Kidney (tissue), 14 donors: ENCODE data around the gene B3GNT7. TPM values are rescaled to one million over a fixed set of nuclear protein-coding genes. Genes with fewer than 3 reads are reported as not detected.

Experiments used
- DNase-seq, 5 donors: peaks; one replicate each; pipeline ENCODE4 v3.0.0-alpha.2; 2013 to 2020
- FAIRE-seq: peaks from 2 replicates; lab custom pipeline; 2012; peaks lifted over from hg19 to GRCh38; lab: Jason Lieb, UNC
- H3K27ac ChIP-seq, 2 donors: one replicate each; pipeline ENCODE4 v1.7.0; 2013; ENCODE audit warnings: low read depth in 2 of 2, low read length in 2 of 2, inconsistent platforms in 1 of 2
- H3K27me3 ChIP-seq: one replicate; pipeline ENCODE4 v1.7.1; 2013; ENCODE audit warnings: low read length, inconsistent platforms; ENCODE audit not compliant: control insufficient read depth, insufficient read depth
- H3K36me3 ChIP-seq, 3 donors: one replicate each; pipeline versions ENCODE4 v1.7.0 to v1.7.1; 2013; ENCODE audit warnings: low read length in 3 of 3, control low read depth in 1 of 3, inconsistent platforms in 1 of 3; ENCODE audit not compliant: insufficient read depth in 3 of 3, control insufficient read depth in 2 of 3
- H3K4me1 ChIP-seq, 3 donors: one replicate each; pipeline versions ENCODE4 v1.7.0 to v1.7.1; 2013; ENCODE audit warnings: low read length in 3 of 3, inconsistent platforms in 1 of 3, low read depth in 1 of 3; ENCODE audit not compliant: control insufficient read depth in 2 of 3, insufficient read depth in 2 of 3
- H3K4me3 ChIP-seq, 3 donors: one replicate each; pipeline versions ENCODE4 v1.7.0 to v1.8.1; 2013; ENCODE audit warnings: low read length in 3 of 3, control low read depth in 1 of 3, inconsistent platforms in 1 of 3
- H3K9ac ChIP-seq, 3 donors: one replicate each; pipeline versions ENCODE4 v1.7.0 to v1.7.1; 2013; ENCODE audit warnings: low read length in 3 of 3, control low read depth in 1 of 3, inconsistent platforms in 1 of 3
- H3K9me3 ChIP-seq, 3 donors: one replicate each; pipeline versions ENCODE4 v1.7.0 to v1.7.1; 2013; ENCODE audit warnings: low read length in 3 of 3, control low read depth in 1 of 3, inconsistent platforms in 1 of 3; ENCODE audit not compliant: control insufficient read depth in 2 of 3, insufficient read depth in 1 of 3
- CTCF ChIP-seq: IDR thresholded peaks from 3 replicates; pipeline ENCODE4 v1.5.1; 2012; ENCODE audit warnings: mild to moderate bottlenecking, moderate library complexity, borderline replicate concordance; ENCODE audit not compliant: insufficient read depth; ENCODE audit errors: extremely low read depth
- intact Hi-C: fragments of 100-400 bp; cut with DNase I; formaldehyde crosslinking; loops from one replicate; pipeline ENCODE4 v1.11.1; 2022
- polyA plus RNA-seq: library from polyadenylated mRNA; stranded (reverse); fragments of 350-450 nt; fragmentation: Illumina TruSeq; extraction: RNeasy Lipid Tissue Mini Kit (QIAGEN cat#74804); gene quantifications from one replicate; pipeline ENCODE4 v1.2.3, GENCODE V29; 2014; ENCODE audit warnings: low read depth, low replicate concordance; ENCODE audit not compliant: insufficient read depth
- total RNA-seq: library from RNA; stranded (reverse); fragmentation: NEBNext Ultra II Directional; extraction: Animal tissue kit (Norgen Biotek cat#: 25700); gene quantifications from one replicate; pipeline ENCODE4 v1.2.1, GENCODE V29; 2021
- donor health status: control.
- donor health status: control.
- donor health status: control.
- donor health status: control.
- donor health status: control.
- donor health status: DM: yes; HTN: yes; CAD: no.
- donor health status: Normal renal cell carcinoma (clear cell type).

Gene B3GNT7
- total and polyA plus RNA-seq, 2 donors from 2014 or later = 2.4 to 9.3 TPM

GRCh38 chr2:231393149-231394131 lies 2.1 kb upstream of the B3GNT7 start:
- Histone ChIP-seq H3K36me3 (no peaks in the 10 kb centered on the region), H3K9me3 (no peaks in the 10 kb centered on the region), H3K9ac (no peak overlapping the region), H3K4me1 (peaks cover 0 to 2% (median 0%) of the 10 kb centered on the region in 3 donors), H3K27ac (no peak overlapping the region), H3K27me3 (no peaks in the 10 kb centered on the region), H3K4me3 (no peak overlapping the region)
- FAIRE-seq (no peak), DNase-seq (peak in 1 of 5 donors; percentile 74)
- TF ChIP-seq CTCF = no peak
- intact Hi-C loops = no loop called here

- H3K27me3 ChIP-seq = no peaks in the 10 kb centered on the region
- H3K4me3 ChIP-seq = no peak overlapping the region
- H3K36me3 ChIP-seq = no peaks in the 10 kb centered on the region
- no peak for TF ChIP-seq CTCF
- DNase-seq = peak in 2 of 5 donors; percentile 45 to 55
- H3K9me3 ChIP-seq = no peaks in the 10 kb centered on the region
- H3K4me1 ChIP-seq = peaks cover 0 to 2% (median 0%) of the 10 kb centered on the region in 3 donors
- intact Hi-C loops = no loop called here
- no peak overlapping the region for H3K9ac ChIP-seq
- FAIRE-seq = no peak
- no peak overlapping the region for H3K27ac ChIP-seq
Observed at GRCh38 chr2:231394211-231395141, 1.0 kb upstream of the B3GNT7 start.

DNA sequence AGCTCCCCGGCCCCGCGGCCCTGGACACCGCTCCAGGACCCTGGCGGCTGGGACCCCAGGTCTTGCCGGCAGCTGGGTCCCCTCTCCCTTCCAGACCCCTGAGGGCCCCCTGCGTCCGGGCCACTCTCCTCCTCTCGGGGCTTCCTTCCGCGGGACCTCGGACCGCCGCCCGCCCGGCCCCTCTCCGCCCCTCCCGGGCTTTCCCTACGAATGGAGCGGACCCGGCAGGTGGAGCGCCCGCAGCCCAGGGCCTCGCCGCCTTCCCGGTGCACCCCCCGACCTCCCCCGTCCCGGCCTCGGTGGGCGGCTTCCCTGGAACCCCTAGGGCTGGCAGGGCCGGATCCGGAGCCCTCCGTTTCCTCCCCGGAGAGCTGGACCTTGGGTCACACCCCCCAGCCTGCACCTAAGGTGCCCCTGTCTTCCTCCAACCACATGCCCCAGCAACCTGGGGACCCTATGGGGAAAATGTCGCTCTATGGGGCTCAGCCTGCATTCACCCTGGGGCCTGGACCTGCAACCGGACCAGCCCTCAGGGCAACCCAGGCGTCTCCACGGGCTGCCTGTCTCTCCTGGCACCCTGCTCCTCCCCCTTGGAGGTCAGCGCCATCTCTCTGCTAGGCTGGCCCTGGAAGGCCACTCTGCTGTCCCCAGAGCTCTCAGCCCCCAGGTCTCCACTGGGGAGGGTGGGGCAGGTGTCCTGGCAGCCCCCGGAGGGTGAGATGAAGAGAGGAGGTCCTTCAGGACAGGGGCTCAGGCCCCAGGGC lies 730 bp downstream of the B3GNT7 start:
- intact Hi-C loops = no loop called here
- H3K9ac ChIP-seq = no peak overlapping the region
- H3K27ac ChIP-seq = no peak overlapping the region
- no peak overlapping the region for H3K4me3 ChIP-seq
- H3K4me1 ChIP-seq = peaks cover 0 to 8% (median 0%) of the 10 kb centered on the region in 3 donors
- no peak for FAIRE-seq
- TF ChIP-seq CTCF = no peak
- H3K36me3 ChIP-seq = no peaks in the 10 kb centered on the region
- no peaks in the 10 kb centered on the region for H3K9me3 ChIP-seq
- H3K27me3 ChIP-seq = no peaks in the 10 kb centered on the region
- DNase-seq = peak in 1 of 5 donors; percentile 78
